GM23338 (cell line): ENCODE measurements around the gene PDIA5. TPM values are rescaled to one million over a fixed set of nuclear protein-coding genes. Genes with fewer than 3 reads are reported as not detected.

ENCODE experiments used
- ATAC-seq: fragments of 200-7000 bp; cut with Tn5 transposase; 3 replicates; pipeline ENCODE4 v1.9.1; 2020
- DNase-seq: peaks from one replicate; pipeline ENCODE4 v3.0.0-alpha.2; 2015; ENCODE audit warnings: low spot score
- H2AFZ ChIP-seq: fragments of 200-600 bp; sonication (generic); 2 replicates; pipeline ENCODE4 v1.8.0; 2016; ENCODE audit warnings: antibody characterized with exemption, mild to moderate bottlenecking, moderate library complexity
- H3F3A ChIP-seq: fragments of 200-600 bp; sonication (generic); replicated peaks from 2 replicates; pipeline ENCODE4 v1.8.0; 2017; ENCODE audit warnings: antibody characterized with exemption, mixed run types, low read depth
- H3K27ac ChIP-seq: fragments of 200-600 bp; sonication (generic); 2 replicates; pipeline ENCODE4 v1.6.1; 2016; ENCODE audit warnings: low read depth
- H3K27me3 ChIP-seq: fragments of 200-600 bp; sonication (generic); 2 replicates; pipeline ENCODE4 v1.8.0; 2016; ENCODE audit warnings: mild to moderate bottlenecking, mixed run types, moderate library complexity; ENCODE audit not compliant: insufficient read depth
- H3K36me3 ChIP-seq: fragments of 200-600 bp; sonication (generic); 2 replicates; pipeline ENCODE4 v1.8.0; 2016; ENCODE audit warnings: mild to moderate bottlenecking; ENCODE audit not compliant: insufficient read depth
- H3K4me1 ChIP-seq: fragments of 200-600 bp; sonication (generic); 2 replicates; pipeline ENCODE4 v1.8.0; 2016; ENCODE audit warnings: mild to moderate bottlenecking, moderate library complexity; ENCODE audit not compliant: insufficient read depth
- H3K4me2 ChIP-seq: fragments of 200-600 bp; sonication (generic); 2 replicates; pipeline ENCODE4 v1.7.1; 2017; ENCODE audit warnings: mixed run types
- H3K4me3 ChIP-seq: fragments of 200-600 bp; sonication (generic); 2 replicates; pipeline ENCODE4 v1.6.1; 2016; ENCODE audit warnings: mixed run types
- H3K79me2 ChIP-seq: fragments of 200-600 bp; sonication (generic); replicated peaks from 2 replicates; pipeline ENCODE4 v1.8.0; 2017; ENCODE audit warnings: mild to moderate bottlenecking; ENCODE audit not compliant: insufficient read depth
- H3K9me2 ChIP-seq: fragments of 200-600 bp; sonication (generic); 2 replicates; pipeline ENCODE4 v1.8.0; 2017; ENCODE audit not compliant: insufficient read depth
- H4K20me1 ChIP-seq: fragments of 200-600 bp; sonication (generic); replicated peaks from 2 replicates; pipeline ENCODE4 v1.8.0; 2017; ENCODE audit warnings: mild to moderate bottlenecking; ENCODE audit not compliant: insufficient read depth
- H3K27ac Mint-ChIP-seq: 2 replicates; pipeline ENCODE4 v1.8.0; 2020; ENCODE audit warnings: inconsistent platforms, mild to moderate bottlenecking, moderate library complexity, mixed read lengths
- H3K27me3 Mint-ChIP-seq: 3 replicates; pipeline ENCODE4 v1.8.0; 2022; ENCODE audit warnings: low read depth, mild to moderate bottlenecking, moderate library complexity, mixed read lengths, inconsistent platforms; ENCODE audit not compliant: insufficient read depth, poor library complexity
- H3K36me3 Mint-ChIP-seq: 3 replicates; pipeline ENCODE4 v1.8.0; 2021; ENCODE audit warnings: low read depth, mild to moderate bottlenecking, inconsistent platforms, moderate library complexity, mixed read lengths
- H3K4me1 Mint-ChIP-seq: 3 replicates; pipeline ENCODE4 v1.8.0; 2020; ENCODE audit warnings: mild to moderate bottlenecking, inconsistent platforms, mixed read lengths
- H3K4me3 Mint-ChIP-seq: 3 replicates; pipeline ENCODE4 v1.8.0; 2021; ENCODE audit warnings: moderate library complexity, mild to moderate bottlenecking, inconsistent platforms, mixed read lengths
- H3K9me3 Mint-ChIP-seq: 3 replicates; pipeline ENCODE4 v1.8.0; 2020; ENCODE audit warnings: moderate library complexity, mild to moderate bottlenecking, inconsistent platforms, mixed read lengths
- CTCF ChIP-seq, 2 experiments: fragments of 200-600 bp in 1 of 2; sonication (generic) in 1 of 2; conservative IDR thresholded peaks; 2 replicates each; pipeline versions ENCODE4 v1.5.1 to v1.6.1; 2016 to 2017; ENCODE audit warnings: antibody characterized with exemption in 2 of 2, low read depth in 2 of 2, mild to moderate bottlenecking in 2 of 2, moderate library complexity in 1 of 2
- ETS1 ChIP-seq: IDR thresholded peaks from 2 replicates; pipeline ENCODE4 v1.6.1; 2016; ENCODE audit warnings: antibody characterized with exemption
- EZH2phosphoT487 ChIP-seq: fragments of 200-600 bp; sonication (generic); IDR thresholded peaks from one replicate; pipeline ENCODE4 v1.8.1; 2018; ENCODE audit warnings: antibody characterized with exemption; ENCODE audit not compliant: unreplicated experiment
- JUNB ChIP-seq: IDR thresholded peaks from one replicate; pipeline ENCODE4 v1.6.1; 2016; ENCODE audit warnings: antibody characterized with exemption; ENCODE audit not compliant: unreplicated experiment
- STAT1 ChIP-seq: IDR thresholded peaks from one replicate; pipeline ENCODE4 v1.6.1; 2016; ENCODE audit warnings: antibody characterized with exemption; ENCODE audit not compliant: unreplicated experiment
- ZNF114 ChIP-seq: fragments of 250-450 bp; sonication (Bioruptor Pico); IDR thresholded peaks from 2 replicates; pipeline ENCODE4 v1.5.0; 2020; ENCODE audit warnings: mild to moderate bottlenecking, moderate library complexity
- ZNF462 ChIP-seq: fragments of 250-450 bp; sonication (Bioruptor Pico); IDR thresholded peaks from 2 replicates; pipeline ENCODE4 v1.5.0; 2020; ENCODE audit warnings: mild to moderate bottlenecking, moderate library complexity
- polyA plus RNA-seq: library from polyadenylated mRNA; unstranded; fragments of >200 nt; fragmentation: Nextera tagmentation; extraction: Ambion mirVana; gene quantifications from 2 replicates; pipeline ENCODE4 v1.2.1, GENCODE V29; 2016
- total RNA-seq: library from RNA; depleted of rRNA; stranded (reverse); fragments of >200 nt; shearing (Covaris generic); gene quantifications from 2 replicates; pipeline ENCODE4 v1.2.3, GENCODE V29; 2014

Gene PDIA5
- total and polyA plus RNA-seq, 2 experiments from 2014 or later: 22.9 to 28.1 TPM

GRCh38 chr3:123165163-123165562 is 98.3 kb downstream of the PDIA5 start (continued):
- no peak for TF ChIP-seq ZNF462
- TF ChIP-seq ZNF114: no peak
- TF ChIP-seq STAT1: no peak
- TF ChIP-seq JUNB: no peak
- no peak for TF ChIP-seq CTCF (conservative IDR thresholded peaks at IDR 0.05; ENCODE audit: low read depth in 2 of 2)
- TF ChIP-seq EZH2phosphoT487: no peak
- no peak for TF ChIP-seq ETS1

- H2AFZ ChIP-seq: no peak overlapping the region
- H3K4me1 ChIP-seq: no peaks in the 10 kb centered on the region
- no peak overlapping the region for H3K4me3 ChIP-seq
- H3K4me3 Mint-ChIP-seq: no peak overlapping the region
- peaks cover 11% of the 10 kb centered on the region for H3K9me3 Mint-ChIP-seq
- H3K27me3 ChIP-seq: no peaks in the 10 kb centered on the region
- H3K4me1 Mint-ChIP-seq: peaks cover 3% of the 10 kb centered on the region; the same call in 1 of the 3 replicates
- no peak overlapping the region for H3K4me2 ChIP-seq
- H3K79me2 ChIP-seq: no peaks in the 10 kb centered on the region
- no peaks in the 10 kb centered on the region for H3F3A ChIP-seq
- H4K20me1 ChIP-seq: no peaks in the 10 kb centered on the region
- H3K36me3 Mint-ChIP-seq: peaks cover 49% of the 10 kb centered on the region
- ATAC-seq (no peak), DNase-seq (no peak)
- H3K27ac Mint-ChIP-seq: no peak overlapping the region
- H3K27ac ChIP-seq: no peak overlapping the region
- peaks cover 2% of the 10 kb centered on the region for H3K27me3 Mint-ChIP-seq
- peaks cover 11% of the 10 kb centered on the region; the same call in 1 of the 2 replicates for H3K36me3 ChIP-seq
- no peaks in the 10 kb centered on the region for H3K9me2 ChIP-seq
- TF ChIP-seq EZH2phosphoT487 (no peak), JUNB (no peak), ZNF462 (no peak)
Observed at GRCh38 chr3:123167686-123168085, 100.9 kb downstream of the PDIA5 start.
